ENCODE data around the gene BEAN1. TPM values are rescaled to one million over a fixed set of nuclear protein-coding genes. Genes with fewer than 3 reads are reported as not detected.

Gene BEAN1
- total and polyA plus RNA-seq, 8 donors, result 0.40 to 3.7 (median 0.55) TPM; not detected in 5

GRCh38 chr16:66523861-66524354 is 96.8 kb downstream of the BEAN1 start:
- Histone ChIP-seq H3K4me3 (no peak overlapping the region), H3K36me3 (peaks cover 9 to 87% (median 59%) of the 10 kb centered on the region in 4 donors), H3K9me3 (no peaks in the 10 kb centered on the region), H3K27ac (peak overlapping the region in 4 of 5 donors; percentile 67 to 99 (median 96)), H3K4me1 (peaks cover 33 to 70% (median 45%) of the 10 kb centered on the region in 4 donors), H3K27me3 (no peaks in the 10 kb centered on the region)
- TF ChIP-seq POLR2A (IDR thresholded peaks at IDR 0.05) (no peak), CTCF (IDR thresholded peaks at IDR 0.05) (no peak), EP300 (IDR thresholded peaks at IDR 0.05) (no peak), POLR2AphosphoS5 (IDR thresholded peaks at IDR 0.05) (peak in 1 of 3 donors; percentile 44)
- intact Hi-C loops (cut with DNase I; ENCODE audit: low total_unique reads), result no loop called here
- peak in 1 of 2 donors; percentile 48 for DNase-seq
- 67 to 81% (median 73%) methylated on average over 9 of the region's 9 CpGs for WGBS, 5 donors

- peaks cover 15 to 94% (median 65%) of the 10 kb centered on the region in 4 donors for H3K36me3 ChIP-seq
- peak in 1 of 2 donors; percentile 55 for DNase-seq
- H3K9me3 ChIP-seq, result no peaks in the 10 kb centered on the region
- intact Hi-C loops (cut with DNase I; ENCODE audit: low total_unique reads), result no loop called here
- TF ChIP-seq POLR2A (IDR thresholded peaks at IDR 0.05) (no peak), POLR2AphosphoS5 (IDR thresholded peaks at IDR 0.05) (peak in 2 of 3 donors; percentile 36 to 49), EP300 (IDR thresholded peaks at IDR 0.05) (no peak), CTCF (IDR thresholded peaks at IDR 0.05) (peak in 1 of 7 experiments; percentile 11)
- 67 to 75% (median 68%) methylated on average over 6 of the region's 6 CpGs for WGBS, 5 donors
- peak overlapping the region in 4 of 5 donors; percentile 67 to 99 (median 96) for H3K27ac ChIP-seq
- H3K4me3 ChIP-seq, result no peak overlapping the region
- no peaks in the 10 kb centered on the region for H3K27me3 ChIP-seq
- H3K4me1 ChIP-seq, result peaks cover 30 to 63% (median 41%) of the 10 kb centered on the region in 4 donors
Measured at GRCh38 chr16:66524601-66525164, 97.6 kb downstream of the BEAN1 start.

- Histone ChIP-seq H3K27ac (peak overlapping the region in 4 of 5 donors; percentile 67 to 99 (median 96)), H3K27me3 (no peaks in the 10 kb centered on the region), H3K36me3 (peaks cover 23 to 94% (median 65%) of the 10 kb centered on the region in 4 donors), H3K9me3 (no peaks in the 10 kb centered on the region), H3K4me1 (peaks cover 28 to 54% (median 34%) of the 10 kb centered on the region in 4 donors), H3K4me3 (no peak overlapping the region)
- WGBS, 5 donors, result 82 to 94% (median 88%) methylated on average over 9 of the region's 9 CpGs
- TF ChIP-seq CTCF (IDR thresholded peaks at IDR 0.05) (no peak), EP300 (IDR thresholded peaks at IDR 0.05) (no peak), POLR2AphosphoS5 (IDR thresholded peaks at IDR 0.05) (no peak), POLR2A (IDR thresholded peaks at IDR 0.05) (no peak)
- no peak for DNase-seq
- intact Hi-C loops (cut with DNase I; ENCODE audit: low total_unique reads), result no loop called here
Measured at GRCh38 chr16:66525396-66526180, 98.5 kb downstream of the BEAN1 start.

- Histone ChIP-seq H3K27ac (no peak overlapping the region), H3K9me3 (no peaks in the 10 kb centered on the region), H3K4me1 (peaks cover 3 to 28% (median 10%) of the 10 kb centered on the region in 4 donors), H3K36me3 (peaks cover 34 to 97% (median 92%) of the 10 kb centered on the region in 4 donors), H3K27me3 (no peaks in the 10 kb centered on the region), H3K4me3 (no peak overlapping the region)
- TF ChIP-seq EP300 (IDR thresholded peaks at IDR 0.05) (no peak), POLR2A (IDR thresholded peaks at IDR 0.05) (no peak), POLR2AphosphoS5 (IDR thresholded peaks at IDR 0.05) (no peak), CTCF (IDR thresholded peaks at IDR 0.05) (no peak)
- intact Hi-C loops (cut with DNase I; ENCODE audit: low total_unique reads), result no loop called here
- no peak for DNase-seq
- 96 to 98% (median 97%) methylated on average over 5 of the region's 5 CpGs for WGBS, 5 donors
Measured at GRCh38 chr16:66528294-66528693, 101.2 kb downstream of the BEAN1 start.
